ENCODE results near the gene TEX36.
"Not testable (repeated sequence)": the region's sequence is repeated elsewhere in the genome, so short reads cannot be mapped to it uniquely, and the experiment has no call there.

The TEX36 gene

DNA sequence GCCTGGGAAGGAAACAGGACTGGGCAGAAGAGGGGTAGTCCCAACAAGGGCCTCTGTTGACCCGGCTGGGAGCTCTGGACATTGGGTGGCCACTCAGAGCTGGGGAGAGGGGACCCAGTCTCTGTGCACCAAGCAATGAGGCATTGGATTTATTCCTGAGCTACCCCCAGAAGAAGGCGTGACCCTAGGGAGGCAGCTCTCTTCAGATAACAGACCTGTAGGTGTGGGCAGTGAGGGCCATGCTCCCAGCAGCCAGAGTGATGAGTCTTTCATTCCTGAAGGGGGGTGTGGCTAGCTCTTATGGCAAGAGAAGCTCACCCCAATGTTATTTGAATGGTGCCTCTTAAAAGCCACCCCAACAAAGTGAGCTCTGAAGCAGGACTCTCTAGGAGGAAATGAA, 20.4 kb downstream of the TEX36 start:
- no peak overlapping the region for H3K4me3 ChIP-seq (ENCODE audit: low read depth, low read length)
- TF ChIP-seq, protein P1, sequence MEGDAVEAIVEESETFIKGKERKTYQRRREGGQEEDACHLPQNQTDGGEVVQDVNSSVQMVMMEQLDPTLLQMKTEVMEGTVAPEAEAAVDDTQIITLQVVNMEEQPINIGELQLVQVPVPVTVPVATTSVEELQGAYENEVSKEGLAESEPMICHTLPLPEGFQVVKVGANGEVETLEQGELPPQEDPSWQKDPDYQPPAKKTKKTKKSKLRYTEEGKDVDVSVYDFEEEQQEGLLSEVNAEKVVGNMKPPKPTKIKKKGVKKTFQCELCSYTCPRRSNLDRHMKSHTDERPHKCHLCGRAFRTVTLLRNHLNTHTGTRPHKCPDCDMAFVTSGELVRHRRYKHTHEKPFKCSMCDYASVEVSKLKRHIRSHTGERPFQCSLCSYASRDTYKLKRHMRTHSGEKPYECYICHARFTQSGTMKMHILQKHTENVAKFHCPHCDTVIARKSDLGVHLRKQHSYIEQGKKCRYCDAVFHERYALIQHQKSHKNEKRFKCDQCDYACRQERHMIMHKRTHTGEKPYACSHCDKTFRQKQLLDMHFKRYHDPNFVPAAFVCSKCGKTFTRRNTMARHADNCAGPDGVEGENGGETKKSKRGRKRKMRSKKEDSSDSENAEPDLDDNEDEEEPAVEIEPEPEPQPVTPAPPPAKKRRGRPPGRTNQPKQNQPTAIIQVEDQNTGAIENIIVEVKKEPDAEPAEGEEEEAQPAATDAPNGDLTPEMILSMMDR (IDR thresholded peaks at IDR 0.05; ENCODE audit: low read depth, low read length) = no peak
- TF ChIP-seq MYC (IDR thresholded peaks at IDR 0.05; ENCODE audit: low read depth, low read length) = no peak
- TF ChIP-seq, protein P2, sequence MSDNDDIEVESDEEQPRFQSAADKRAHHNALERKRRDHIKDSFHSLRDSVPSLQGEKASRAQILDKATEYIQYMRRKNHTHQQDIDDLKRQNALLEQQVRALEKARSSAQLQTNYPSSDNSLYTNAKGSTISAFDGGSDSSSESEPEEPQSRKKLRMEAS (IDR thresholded peaks at IDR 0.05; ENCODE audit: low read depth, low read length) = no peak
- no peak for TF ChIP-seq POLR2A (IDR thresholded peaks at IDR 0.05; ENCODE audit: extremely low read depth, insufficient read length)
- no peak for DNase-seq (ENCODE audit: low read depth)

DNA sequence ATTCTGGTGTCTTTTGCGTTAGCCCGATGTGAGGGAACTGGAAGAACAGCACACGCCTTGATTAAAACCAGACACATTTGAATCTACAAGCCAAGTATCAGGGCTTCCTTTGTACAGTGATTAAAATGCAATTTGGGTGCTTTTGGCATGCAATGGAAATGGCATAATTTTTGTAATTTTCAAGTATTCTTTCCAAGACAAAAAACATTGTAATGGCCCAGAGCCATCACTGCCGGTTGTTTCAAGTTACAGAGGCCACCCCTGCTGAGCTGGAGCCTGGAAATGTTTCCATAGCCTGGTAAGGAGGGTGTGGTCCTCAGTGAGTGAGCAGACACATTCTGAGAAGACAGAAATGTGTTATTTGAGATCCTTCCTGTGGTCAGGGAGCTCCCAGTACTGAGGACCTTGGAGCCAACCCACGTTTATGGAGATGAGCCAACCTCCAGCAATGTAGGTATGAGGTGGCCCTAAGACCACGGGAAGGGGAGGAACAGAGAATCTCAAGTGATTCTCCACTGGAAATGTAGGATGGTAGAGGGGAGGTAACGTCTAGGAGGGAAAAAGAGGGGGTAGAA, 20.9 kb downstream of the TEX36 start:
- no peak overlapping the region for H3K4me3 ChIP-seq (ENCODE audit: low read depth, low read length)
- TF ChIP-seq MYC (IDR thresholded peaks at IDR 0.05; ENCODE audit: low read depth, low read length) (no peak), POLR2A (IDR thresholded peaks at IDR 0.05; ENCODE audit: extremely low read depth, insufficient read length) (no peak)
- TF ChIP-seq, protein P1 (IDR thresholded peaks at IDR 0.05; ENCODE audit: low read depth, low read length) = no peak
- TF ChIP-seq, protein P2 (IDR thresholded peaks at IDR 0.05; ENCODE audit: low read depth, low read length) = no peak

DNA sequence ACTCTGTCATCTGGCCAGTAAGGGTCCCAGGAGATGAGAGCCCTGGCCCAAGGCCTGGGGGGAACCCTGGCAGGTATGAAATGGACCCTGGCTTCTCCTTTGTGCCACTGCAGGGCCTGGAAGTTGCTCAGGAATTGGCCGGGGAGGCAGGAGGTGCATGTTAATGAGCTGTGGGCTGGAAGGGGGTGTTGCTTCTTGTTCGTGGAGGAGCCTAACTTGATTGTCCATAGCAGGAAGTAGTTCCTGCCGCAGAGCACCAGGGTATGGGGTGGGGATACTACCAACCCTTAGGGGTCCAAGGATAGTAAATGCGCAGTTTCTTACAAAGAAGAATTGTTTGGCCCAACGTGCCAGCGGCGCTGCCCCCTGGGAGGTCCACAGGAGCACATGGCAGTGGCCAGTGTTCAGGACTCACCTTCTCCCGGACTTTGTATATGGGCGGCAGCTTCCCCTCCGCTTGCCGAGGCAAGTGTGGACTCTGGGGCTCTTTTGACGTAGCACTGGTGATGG, 21.5 kb downstream of the TEX36 start:
- TF ChIP-seq POLR2A (IDR thresholded peaks at IDR 0.05; ENCODE audit: extremely low read depth, insufficient read length) = no peak
- TF ChIP-seq, protein P2 (IDR thresholded peaks at IDR 0.05; ENCODE audit: low read depth, low read length) = no peak
- TF ChIP-seq MYC (IDR thresholded peaks at IDR 0.05; ENCODE audit: low read depth, low read length) = no peak
- TF ChIP-seq, protein P1 (IDR thresholded peaks at IDR 0.05; ENCODE audit: low read depth, low read length) = no peak
- H3K4me3 ChIP-seq (ENCODE audit: low read depth, low read length) = no peak overlapping the region
- DNase-seq (ENCODE audit: low read depth) = no peak

More for the DNA sequence above, 20.9 kb downstream of the TEX36 start:
- DNase-seq (ENCODE audit: low read depth) = no peak

DNA sequence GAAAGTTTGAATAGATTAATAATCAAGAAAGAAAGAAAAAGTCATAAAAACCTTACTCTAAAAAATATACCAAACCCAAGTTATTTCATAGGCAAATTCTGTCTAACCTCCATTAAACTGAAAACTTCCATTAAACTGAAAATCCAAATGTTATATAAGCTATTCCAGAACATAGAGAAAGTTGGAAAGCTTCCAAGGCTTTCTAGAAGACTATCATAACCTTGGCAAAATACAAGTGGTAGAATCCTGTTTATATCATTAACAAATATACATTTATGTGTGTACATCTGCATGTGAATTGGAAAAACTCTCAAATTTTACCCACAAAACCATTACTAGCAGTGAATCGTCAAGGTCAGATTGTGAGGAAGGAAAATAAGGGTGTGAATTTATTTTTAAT, 23.9 kb downstream of the TEX36 start:
- no peak overlapping the region for H3K4me3 ChIP-seq (ENCODE audit: low read depth, low read length)
- no peak for DNase-seq (ENCODE audit: low read depth)
- no peak for TF ChIP-seq MYC (IDR thresholded peaks at IDR 0.05; ENCODE audit: low read depth, low read length)
- TF ChIP-seq, protein P1 (IDR thresholded peaks at IDR 0.05; ENCODE audit: low read depth, low read length) = no peak
- no peak for TF ChIP-seq POLR2A (IDR thresholded peaks at IDR 0.05; ENCODE audit: extremely low read depth, insufficient read length)
- TF ChIP-seq, protein P2 (IDR thresholded peaks at IDR 0.05; ENCODE audit: low read depth, low read length) = no peak

DNA sequence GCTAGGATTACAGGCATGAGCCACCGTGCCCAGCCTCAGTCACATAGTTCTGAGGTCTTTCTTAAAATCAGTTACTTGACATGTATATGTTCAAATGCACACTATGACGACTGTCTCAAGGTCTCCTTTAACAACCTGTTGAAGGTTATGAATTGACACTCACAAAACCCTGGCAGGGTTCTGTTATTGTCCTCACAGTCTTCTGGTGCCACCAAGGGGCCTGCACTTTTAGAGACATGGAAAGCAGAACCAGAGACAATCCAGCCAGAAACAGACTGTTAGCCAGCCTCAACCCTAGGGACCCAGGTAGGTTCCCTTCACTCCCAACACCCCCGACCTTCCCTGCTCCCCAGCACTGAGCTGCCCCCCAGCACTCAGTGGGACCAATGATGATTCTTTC, 26.4 kb downstream of the TEX36 start:
- no peak for DNase-seq (ENCODE audit: low read depth)
- H3K4me3 ChIP-seq (ENCODE audit: low read depth, low read length) = no peak overlapping the region
- TF ChIP-seq, protein P2 (IDR thresholded peaks at IDR 0.05; ENCODE audit: low read depth, low read length) = no peak
- no peak for TF ChIP-seq MYC (IDR thresholded peaks at IDR 0.05; ENCODE audit: low read depth, low read length)
- TF ChIP-seq, protein P1 (IDR thresholded peaks at IDR 0.05; ENCODE audit: low read depth, low read length) = no peak
- TF ChIP-seq POLR2A (IDR thresholded peaks at IDR 0.05; ENCODE audit: extremely low read depth, insufficient read length) = no peak

DNA sequence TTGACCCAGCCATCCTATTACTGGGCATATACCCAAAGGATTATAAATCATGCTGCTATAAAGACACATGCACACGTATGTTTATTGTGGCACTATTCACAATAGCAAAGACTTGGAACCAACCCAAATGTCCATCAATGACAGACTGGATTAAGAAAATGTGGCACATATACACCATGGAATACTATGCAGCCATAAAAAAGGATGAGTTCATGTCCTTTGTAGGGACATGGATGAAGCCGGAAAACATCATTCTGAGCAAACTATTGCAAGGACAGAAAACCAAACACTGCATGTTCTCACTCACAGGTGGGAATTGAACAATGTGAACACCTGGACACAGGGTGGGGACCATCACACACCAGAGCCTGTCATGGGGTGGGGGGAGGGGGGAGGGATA, 29.9 kb downstream of the TEX36 start:
- not testable (repeated sequence) for DNase-seq (ENCODE audit: low read depth); H3K4me3 ChIP-seq (ENCODE audit: low read depth, low read length)
